Mesendoderm (in vitro differentiated cells): ENCODE results near the gene ACSM6.
A peak's percentile ranks its signal among the peaks of the same experiment; 100 is the strongest.

Source experiments
- DNase-seq: peaks from one replicate; pipeline ENCODE4 v3.0.0; 2013
- H2AK5ac ChIP-seq: 2 replicates; pipeline ENCODE4 v1.6.1; 2013; ENCODE audit warnings: low read length, inconsistent platforms
- H2BK120ac ChIP-seq: 2 replicates; pipeline ENCODE4 v1.6.1; 2013; ENCODE audit warnings: low read depth, mild to moderate bottlenecking, low read length, moderate library complexity, mixed read lengths
- H2BK15ac ChIP-seq: replicated peaks from 2 replicates; pipeline ENCODE4 v1.6.1; 2013; ENCODE audit warnings: low read depth, mild to moderate bottlenecking, moderate library complexity
- H2BK5ac ChIP-seq: 2 replicates; pipeline ENCODE4 v1.6.1; 2013; ENCODE audit warnings: low read length, inconsistent platforms
- H3K18ac ChIP-seq: 2 replicates; pipeline ENCODE4 v1.6.1; 2013; ENCODE audit warnings: mild to moderate bottlenecking, low read length, mixed read lengths
- H3K23ac ChIP-seq: one replicate; pipeline ENCODE4 v1.6.1; 2013; ENCODE audit warnings: low read length
- H3K27ac ChIP-seq: 2 replicates; pipeline ENCODE4 v1.5.1; 2013; ENCODE audit warnings: low read depth, mild to moderate bottlenecking, inconsistent platforms, low read length, moderate library complexity
- H3K27me3 ChIP-seq: 2 replicates; pipeline ENCODE4 v1.6.1; 2013; ENCODE audit warnings: low read length, control low read depth, mild to moderate bottlenecking, inconsistent platforms; ENCODE audit not compliant: insufficient read depth, poor library complexity
- H3K36me3 ChIP-seq: 2 replicates; pipeline ENCODE4 v1.6.1; 2013; ENCODE audit warnings: low read length, inconsistent platforms; ENCODE audit not compliant: control insufficient read depth, insufficient read depth
- H3K4ac ChIP-seq: one replicate; pipeline ENCODE4 v1.6.1; 2013; ENCODE audit warnings: low read depth, mild to moderate bottlenecking, low read length, moderate library complexity
- H3K4me1 ChIP-seq: 2 replicates; pipeline ENCODE4 v1.6.1; 2013; ENCODE audit warnings: low read depth, low read length, inconsistent platforms; ENCODE audit not compliant: control insufficient read depth
- H3K4me2 ChIP-seq: 2 replicates; pipeline ENCODE4 v1.6.1; 2013; ENCODE audit warnings: low read length
- H3K4me3 ChIP-seq: 2 replicates; pipeline ENCODE4 v1.5.1; 2013; ENCODE audit warnings: mild to moderate bottlenecking, low read length
- H3K56ac ChIP-seq: one replicate; pipeline ENCODE4 v1.6.1; 2013; ENCODE audit warnings: low read length
- H3K79me1 ChIP-seq: 2 replicates; pipeline ENCODE4 v1.6.1; 2013; ENCODE audit warnings: low read length, inconsistent platforms
- H3K79me2 ChIP-seq: 2 replicates; pipeline ENCODE4 v1.6.1; 2013; ENCODE audit warnings: mild to moderate bottlenecking, low read length; ENCODE audit not compliant: control insufficient read depth, insufficient read depth
- H3K9ac ChIP-seq: 2 replicates; pipeline ENCODE4 v1.6.1; 2013; ENCODE audit warnings: low read length, inconsistent platforms
- H4K5ac ChIP-seq: one replicate; pipeline ENCODE4 v1.6.1; 2013; ENCODE audit warnings: low read length
- H4K8ac ChIP-seq: one replicate; pipeline ENCODE4 v1.6.1; 2013; ENCODE audit warnings: low read depth, mild to moderate bottlenecking, control low read depth, low read length, moderate library complexity
- WGBS: extraction: QIAGEN DNeasy Blood & Tissue Kit; methylation state at CpG from one replicate; pipeline ENCODE4 v1.1.7; 2013; ENCODE audit warnings: low lambda C conversion rate, missing lambda C conversion rate; ENCODE audit not compliant: insufficient coverage; ENCODE audit errors: extremely low coverage; 5-methylcytosine and 5-hydroxymethylcytosine counted together

Gene ACSM6

GRCh38 chr10:95260909-95261552 lies 67.0 kb downstream of the ACSM6 start:
- H3K4me3 ChIP-seq: no peak overlapping the region
- peak; percentile 65 for DNase-seq
- no peak overlapping the region for H4K8ac ChIP-seq
- peak overlapping the region; percentile 81 for H3K56ac ChIP-seq
- H3K4me1 ChIP-seq: peaks cover 19% of the 10 kb centered on the region
- H3K4me2 ChIP-seq: no peak overlapping the region
- H4K5ac ChIP-seq: peak overlapping the region; percentile 84
- peak overlapping the region; percentile 85 for H2BK5ac ChIP-seq
- no CpG with 5 or more reads among the region's 4 CpGs for WGBS
- H3K27me3 ChIP-seq: no peaks in the 10 kb centered on the region
- no peaks in the 10 kb centered on the region for H3K79me2 ChIP-seq
- peak overlapping the region; percentile 98 for H3K18ac ChIP-seq
- H3K27ac ChIP-seq: peak overlapping the region; percentile 94
- H3K9ac ChIP-seq: peak overlapping the region; percentile 54
- peaks cover 2% of the 10 kb centered on the region for H3K36me3 ChIP-seq
- peak overlapping the region; percentile 3 for H3K23ac ChIP-seq
- peak overlapping the region; percentile 15 for H2AK5ac ChIP-seq
- H3K79me1 ChIP-seq: peaks cover 3% of the 10 kb centered on the region
- peak overlapping the region; percentile 23 for H2BK15ac ChIP-seq
- peak overlapping the region; percentile 81 for H3K4ac ChIP-seq
- peak overlapping the region; percentile 73 for H2BK120ac ChIP-seq

DNA sequence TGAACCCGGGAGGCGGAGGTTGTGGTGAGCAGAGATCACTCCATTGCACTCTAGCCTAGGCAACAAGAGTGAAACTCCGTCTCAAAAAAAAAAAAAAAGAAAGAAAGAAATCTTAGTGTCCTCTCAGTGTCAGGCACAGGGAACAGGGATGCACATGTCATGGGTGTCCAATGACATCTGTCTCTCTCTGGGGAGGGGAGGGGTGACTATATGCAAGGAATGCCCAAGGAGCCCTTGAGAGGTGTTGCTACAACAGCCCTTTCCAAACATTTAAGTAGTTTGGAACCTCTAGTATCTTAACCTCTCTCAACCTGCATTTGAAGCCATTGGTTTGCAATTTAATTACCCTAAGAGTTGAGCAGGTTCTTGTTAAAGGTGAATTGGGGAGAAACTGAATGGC lies 67.9 kb downstream of the ACSM6 start:
- H3K79me2 ChIP-seq: no peaks in the 10 kb centered on the region
- no peak overlapping the region for H3K56ac ChIP-seq
- H3K4me3 ChIP-seq: no peak overlapping the region
- H3K4me1 ChIP-seq: peaks cover 23% of the 10 kb centered on the region
- H3K18ac ChIP-seq: no peak overlapping the region
- no CpG with 5 or more reads among the region's 3 CpGs for WGBS
- no peak overlapping the region for H4K8ac ChIP-seq
- H2BK120ac ChIP-seq: no peak overlapping the region
- H2BK15ac ChIP-seq: no peak overlapping the region
- H3K4me2 ChIP-seq: no peak overlapping the region
- no peak overlapping the region for H4K5ac ChIP-seq
- no peak overlapping the region for H2AK5ac ChIP-seq
- no peak overlapping the region for H3K23ac ChIP-seq
- no peak overlapping the region for H2BK5ac ChIP-seq
- H3K36me3 ChIP-seq: peaks cover 2% of the 10 kb centered on the region
- no peak overlapping the region for H3K9ac ChIP-seq
- no peak overlapping the region for H3K4ac ChIP-seq
- H3K79me1 ChIP-seq: peaks cover 3% of the 10 kb centered on the region
- H3K27me3 ChIP-seq: no peaks in the 10 kb centered on the region
- H3K27ac ChIP-seq: no peak overlapping the region
- DNase-seq: peak; percentile 69

- no peak overlapping the region for H4K5ac ChIP-seq
- H2BK5ac ChIP-seq: no peak overlapping the region
- peaks cover 23% of the 10 kb centered on the region for H3K4me1 ChIP-seq
- peak overlapping the region; percentile 34 for H2AK5ac ChIP-seq
- H4K8ac ChIP-seq: no peak overlapping the region
- H3K18ac ChIP-seq: peak overlapping the region; percentile 81
- no peak for DNase-seq
- no peak overlapping the region for H3K9ac ChIP-seq
- peaks cover 2% of the 10 kb centered on the region for H3K36me3 ChIP-seq
- WGBS: no CpG with 5 or more reads among the region's 5 CpGs
- no peak overlapping the region for H2BK120ac ChIP-seq
- no peaks in the 10 kb centered on the region for H3K79me2 ChIP-seq
- H2BK15ac ChIP-seq: no peak overlapping the region
- no peak overlapping the region for H3K23ac ChIP-seq
- no peak overlapping the region for H3K4ac ChIP-seq
- no peak overlapping the region for H3K4me2 ChIP-seq
- peak overlapping the region; percentile 9 for H3K27ac ChIP-seq
- H3K4me3 ChIP-seq: no peak overlapping the region
- H3K27me3 ChIP-seq: no peaks in the 10 kb centered on the region
- peaks cover 3% of the 10 kb centered on the region for H3K79me1 ChIP-seq
- peak overlapping the region; percentile 0 for H3K56ac ChIP-seq
These were observed 68.9 kb downstream of the ACSM6 start for GRCh38 chr10:95262763-95263518.

- Histone ChIP-seq H4K8ac (no peak overlapping the region), H3K27ac (peak overlapping the region; percentile 64), H3K9ac (peak overlapping the region; percentile 9), H2BK15ac (no peak overlapping the region), H3K4me3 (no peak overlapping the region), H4K5ac (no peak overlapping the region), H3K36me3 (peaks cover 2% of the 10 kb centered on the region), H2AK5ac (peak overlapping the region; percentile 66), H2BK5ac (peak overlapping the region; percentile 38), H3K4me2 (no peak overlapping the region), H3K56ac (peak overlapping the region; percentile 38), H3K23ac (peak overlapping the region; percentile 31), H3K79me2 (no peaks in the 10 kb centered on the region), H3K4ac (peak overlapping the region; percentile 87), H3K27me3 (no peaks in the 10 kb centered on the region), H2BK120ac (no peak overlapping the region), H3K4me1 (peaks cover 28% of the 10 kb centered on the region), H3K18ac (no peak overlapping the region), H3K79me1 (peaks cover 3% of the 10 kb centered on the region)
- WGBS: no CpG with 5 or more reads among the region's 7 CpGs
- DNase-seq: no peak
These were observed 69.8 kb downstream of the ACSM6 start for GRCh38 chr10:95263864-95264226.

DNA sequence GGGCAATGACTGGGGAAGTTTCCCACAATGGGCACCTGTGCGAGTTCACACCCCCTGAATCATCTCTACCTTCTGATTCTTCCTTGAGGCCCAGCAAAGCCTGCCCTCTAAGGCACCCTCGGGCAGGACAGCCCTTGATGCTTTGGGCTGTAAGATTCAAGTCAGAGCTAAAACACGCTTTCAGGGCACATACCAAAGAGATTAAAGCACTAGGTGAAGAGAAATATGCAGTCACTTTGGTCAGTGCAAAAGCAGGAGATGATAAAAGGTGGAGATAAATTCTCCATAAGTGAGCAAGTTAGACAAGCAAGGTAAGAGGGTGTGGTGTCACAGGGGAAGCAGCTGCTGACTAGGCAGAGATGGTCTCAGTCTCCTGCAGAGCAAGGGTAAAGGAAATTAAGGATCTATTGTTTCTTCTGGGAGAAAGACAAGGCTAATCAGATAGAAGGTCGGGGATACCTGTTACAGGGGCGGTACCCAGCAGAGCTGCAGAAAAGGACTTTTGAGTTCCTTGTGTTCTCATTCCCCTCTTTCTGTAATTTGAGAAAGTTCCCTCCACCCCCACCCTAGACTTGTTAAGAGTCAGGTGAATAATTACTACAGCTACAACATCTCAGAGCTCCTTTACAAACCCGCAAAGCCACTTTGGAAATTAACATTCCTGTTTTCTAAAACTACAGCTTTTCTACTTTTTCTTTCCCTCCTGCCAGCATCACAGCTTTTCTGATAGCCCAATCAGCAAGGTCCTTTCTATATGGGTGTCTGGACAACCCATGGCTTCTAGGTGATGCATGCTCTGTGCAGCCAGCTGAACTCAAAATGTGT lies 70.4 kb downstream of the ACSM6 start:
- Histone ChIP-seq H3K27me3 (no peaks in the 10 kb centered on the region), H2AK5ac (peak overlapping the region; percentile 66), H2BK15ac (no peak overlapping the region), H3K4me2 (peak overlapping the region; percentile 19), H3K79me1 (peaks cover 3% of the 10 kb centered on the region), H2BK5ac (peak overlapping the region; percentile 87), H3K36me3 (peaks cover 2% of the 10 kb centered on the region), H3K18ac (peak overlapping the region; percentile 82), H3K4ac (peak overlapping the region; percentile 87), H3K23ac (peak overlapping the region; percentile 31), H3K27ac (peak overlapping the region; percentile 64), H3K4me3 (no peak overlapping the region), H4K5ac (no peak overlapping the region), H3K9ac (peak overlapping the region; percentile 43), H3K4me1 (peaks cover 30% of the 10 kb centered on the region), H4K8ac (no peak overlapping the region), H3K79me2 (no peaks in the 10 kb centered on the region), H3K56ac (peak overlapping the region; percentile 54), H2BK120ac (no peak overlapping the region)
- DNase-seq: peak; percentile 96
- no CpG with 5 or more reads among the region's 6 CpGs for WGBS
